HG02759 (cell line): Measurements from ENCODE around the gene ZNF396.

ENCODE experiments used
- ATAC-seq: cut with Tn5 transposase; IDR thresholded peaks from one replicate; pipeline ENCODE4 v1.9.1; 2021; ENCODE audit warnings: mild to moderate bottlenecking, moderate library complexity; ENCODE audit not compliant: unreplicated experiment

Gene ZNF396

DNA sequence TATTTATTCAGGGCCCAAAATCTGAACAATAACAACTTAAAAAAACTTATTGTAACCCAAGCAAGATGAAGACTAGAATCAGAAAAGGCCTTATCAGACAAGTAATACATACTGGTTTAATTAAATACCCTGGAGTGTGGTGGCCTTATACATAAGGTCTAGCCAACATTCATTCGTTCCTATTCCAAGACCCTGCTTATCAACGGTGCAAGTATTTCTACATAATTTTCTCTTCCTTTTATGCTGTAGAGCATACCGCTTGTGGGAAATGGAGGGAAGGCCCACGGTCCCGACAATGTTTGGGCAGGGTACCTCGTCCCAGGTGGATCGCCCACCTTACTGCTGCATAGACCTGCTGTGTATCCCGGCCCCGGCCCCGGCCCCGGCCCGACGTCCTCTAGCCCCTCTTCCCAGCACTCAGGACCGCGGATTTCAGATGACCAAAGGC is 33.6 kb downstream of the ZNF396 start:
- ATAC-seq = no peak

DNA sequence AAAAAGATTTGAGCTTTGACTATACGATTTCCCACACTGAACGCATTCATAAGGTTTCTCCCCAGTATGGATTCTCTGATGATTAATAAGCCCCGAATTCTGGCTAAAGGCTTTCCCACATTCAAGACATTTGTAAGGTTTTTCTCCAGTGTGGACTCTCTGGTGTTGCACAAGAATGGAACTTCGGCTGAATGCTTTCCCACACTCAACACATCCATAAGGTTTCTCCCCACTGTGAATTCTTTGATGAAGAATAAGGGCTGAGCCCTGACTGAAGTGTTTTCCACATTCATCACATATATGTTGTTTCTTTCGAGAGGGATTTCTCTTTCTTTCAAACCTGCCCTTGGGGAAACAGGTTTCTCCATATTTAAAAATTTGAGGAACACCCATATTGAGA is 39.9 kb downstream of the ZNF396 start:
- ATAC-seq = no peak

DNA sequence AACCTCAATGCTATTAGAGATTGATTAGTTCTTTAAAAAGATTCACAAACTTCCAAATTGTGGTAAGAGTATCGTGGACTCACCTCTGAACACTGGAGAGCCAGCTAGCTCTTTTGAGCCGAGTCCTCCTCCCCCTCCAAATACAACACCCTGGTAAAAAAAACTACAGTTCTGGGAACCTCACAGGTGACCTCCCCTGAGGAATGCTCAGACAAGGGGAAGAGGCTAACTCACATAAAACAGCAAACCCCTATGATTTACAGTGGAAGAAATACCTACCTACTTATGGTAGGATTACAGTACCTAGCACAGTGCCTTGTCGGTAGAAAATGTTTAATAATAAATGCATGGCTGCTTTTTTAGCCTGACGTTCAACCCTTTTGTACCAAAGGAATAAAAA is 41.3 kb downstream of the ZNF396 start:
- no peak for ATAC-seq

DNA sequence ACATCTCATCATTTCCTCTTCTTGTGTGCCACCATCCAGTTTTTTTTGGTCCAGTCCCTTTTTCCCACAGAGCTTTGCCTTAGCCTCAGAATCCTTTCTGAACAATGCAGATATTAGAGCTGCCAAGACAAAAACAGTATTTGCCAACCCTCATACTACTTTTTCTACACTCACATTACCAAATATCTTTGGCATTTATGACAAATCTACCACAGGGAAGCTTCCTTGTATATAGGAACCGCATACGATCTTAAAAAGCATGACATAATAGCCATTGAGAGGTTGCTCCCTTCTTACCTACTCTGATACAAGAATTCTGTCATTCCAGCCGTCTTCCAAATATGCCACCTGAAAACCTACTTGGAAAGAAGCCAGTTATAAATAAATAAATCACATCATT is 42.3 kb downstream of the ZNF396 start:
- no peak for ATAC-seq

DNA sequence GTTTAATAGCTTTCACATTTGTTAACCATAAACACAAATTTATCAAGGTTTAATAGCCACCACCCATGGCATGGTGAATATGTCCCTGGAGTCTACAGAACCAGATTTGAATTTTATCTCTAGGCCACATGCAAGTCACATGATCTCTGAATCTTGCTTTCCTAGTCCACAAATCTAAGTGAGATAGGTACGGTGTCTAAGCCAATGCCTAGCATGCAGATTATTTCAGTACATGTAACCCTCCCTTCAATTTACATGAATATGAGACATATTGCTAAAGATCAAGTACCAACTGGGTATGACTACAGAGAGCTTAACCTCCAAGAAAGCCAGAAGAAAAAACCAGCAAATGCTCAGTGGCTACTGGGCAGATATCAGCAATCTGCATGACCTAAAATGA is 42.9 kb downstream of the ZNF396 start:
- no peak for ATAC-seq

DNA sequence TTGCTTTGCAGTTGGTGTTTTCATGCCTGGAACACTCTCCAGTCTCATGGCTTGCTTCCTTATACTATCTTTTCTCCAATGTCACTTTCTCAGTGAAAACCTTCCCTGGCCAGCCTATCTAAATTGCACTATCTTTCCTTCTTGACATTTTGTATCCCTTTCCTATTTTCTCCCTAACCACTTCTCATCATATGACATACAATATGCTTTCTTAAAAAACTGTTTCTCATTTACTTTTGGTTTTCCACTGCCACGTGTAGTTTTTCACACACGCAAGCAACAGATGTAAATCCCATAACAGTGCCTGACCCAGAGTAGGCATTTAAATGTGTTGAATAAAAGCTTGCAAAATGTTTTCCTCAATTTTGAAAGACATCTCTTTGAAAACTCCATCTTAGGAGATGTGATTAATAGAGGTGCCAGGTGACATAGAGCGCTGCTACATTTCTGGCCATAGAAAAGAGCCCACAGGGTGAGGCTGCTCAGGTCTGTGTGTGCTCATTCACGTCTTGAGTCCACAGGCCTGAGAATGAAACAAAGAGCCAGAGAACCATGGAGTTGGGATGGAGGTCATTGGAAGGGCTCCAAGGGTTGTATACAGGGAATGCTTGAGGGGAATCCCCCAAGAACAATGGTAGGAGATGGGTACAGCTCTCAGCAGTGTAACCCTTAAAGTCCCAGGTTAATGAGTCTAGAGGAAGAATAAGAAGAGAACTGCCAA is 45.6 kb downstream of the ZNF396 start:
- no peak for ATAC-seq

DNA sequence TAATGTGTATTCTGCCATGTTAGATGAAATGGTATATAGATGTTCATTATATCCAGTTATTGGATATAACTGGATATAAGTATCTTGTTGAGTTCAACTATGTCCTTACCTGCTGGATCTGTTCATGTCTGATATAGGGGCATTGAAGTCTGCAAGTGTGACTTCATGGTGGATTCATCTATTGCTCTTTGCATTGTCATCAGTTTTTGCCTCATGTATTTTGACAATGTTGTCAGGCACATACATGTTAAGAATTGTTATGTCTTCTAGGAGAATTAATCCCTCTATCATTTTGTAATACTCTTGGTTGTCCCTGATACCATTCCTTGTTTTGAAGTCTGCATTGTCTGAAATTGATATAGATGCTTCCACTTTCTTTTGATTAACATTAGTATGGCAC is 48.3 kb downstream of the ZNF396 start:
- no peak for ATAC-seq

DNA sequence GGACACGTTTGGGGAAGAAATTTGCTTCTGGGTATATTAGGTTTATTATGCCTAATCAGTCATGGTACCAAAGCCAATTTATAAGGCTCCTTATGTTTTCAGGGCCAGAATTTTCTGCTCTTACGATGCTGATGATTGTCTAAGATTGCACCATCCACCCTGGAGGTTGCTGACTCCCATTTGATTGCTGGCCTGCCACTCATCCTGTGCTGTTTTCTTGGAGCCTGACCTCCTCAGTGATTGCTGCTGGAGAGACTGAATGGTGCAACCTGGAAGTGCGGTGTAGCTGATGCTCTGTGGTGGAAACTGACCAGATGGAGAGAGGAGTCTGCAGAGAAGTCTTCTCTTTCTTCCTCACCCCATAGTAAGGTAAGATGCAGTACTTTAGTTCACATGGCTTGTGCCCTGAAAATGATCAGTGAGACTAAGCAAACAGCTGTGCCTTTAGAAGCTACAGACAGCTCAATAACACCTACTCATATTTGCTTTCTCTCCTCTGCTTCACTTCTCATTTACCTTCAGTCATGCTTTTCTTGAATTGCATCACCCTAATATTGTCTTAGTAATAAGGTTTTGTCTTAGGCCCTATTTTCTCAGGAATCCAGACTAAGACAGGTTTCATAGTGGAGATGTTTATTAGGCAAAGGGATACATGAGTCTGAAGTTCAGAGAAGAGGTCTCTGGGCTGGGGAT is 50.3 kb downstream of the ZNF396 start:
- no peak for ATAC-seq

DNA sequence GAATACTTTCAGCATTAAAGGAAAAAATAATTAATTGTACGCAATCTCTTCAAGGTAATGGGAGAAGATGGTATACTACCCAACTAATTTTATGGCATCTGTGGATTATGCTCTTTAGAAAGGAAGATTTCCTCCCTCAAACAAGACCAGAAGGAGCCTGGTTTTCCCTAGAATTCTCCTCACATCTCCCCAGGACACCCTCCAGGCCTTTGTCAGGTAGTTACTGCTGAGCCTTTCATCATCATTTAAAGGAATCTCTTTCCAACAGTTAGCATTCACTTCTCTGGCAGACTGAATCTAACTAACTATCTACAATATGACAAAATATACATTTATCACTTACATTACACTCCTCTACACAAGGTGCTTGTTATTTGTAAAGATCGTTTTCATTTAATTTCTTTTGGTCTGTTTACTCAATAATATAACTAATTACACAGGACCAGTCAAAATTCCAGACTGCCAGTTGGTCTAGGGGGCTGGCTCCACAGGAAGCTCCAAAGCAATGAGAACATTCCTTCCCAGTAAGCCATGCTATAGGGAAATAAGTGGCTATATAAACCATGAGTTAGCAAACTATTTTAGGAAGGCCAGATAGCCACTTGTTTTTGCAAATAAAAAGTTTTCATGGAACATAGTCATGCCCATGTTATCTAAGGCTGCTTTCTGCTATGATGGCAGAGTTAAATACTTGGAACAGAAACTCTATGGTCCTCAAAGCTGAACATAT is 52.0 kb downstream of the ZNF396 start:
- no peak for ATAC-seq

DNA sequence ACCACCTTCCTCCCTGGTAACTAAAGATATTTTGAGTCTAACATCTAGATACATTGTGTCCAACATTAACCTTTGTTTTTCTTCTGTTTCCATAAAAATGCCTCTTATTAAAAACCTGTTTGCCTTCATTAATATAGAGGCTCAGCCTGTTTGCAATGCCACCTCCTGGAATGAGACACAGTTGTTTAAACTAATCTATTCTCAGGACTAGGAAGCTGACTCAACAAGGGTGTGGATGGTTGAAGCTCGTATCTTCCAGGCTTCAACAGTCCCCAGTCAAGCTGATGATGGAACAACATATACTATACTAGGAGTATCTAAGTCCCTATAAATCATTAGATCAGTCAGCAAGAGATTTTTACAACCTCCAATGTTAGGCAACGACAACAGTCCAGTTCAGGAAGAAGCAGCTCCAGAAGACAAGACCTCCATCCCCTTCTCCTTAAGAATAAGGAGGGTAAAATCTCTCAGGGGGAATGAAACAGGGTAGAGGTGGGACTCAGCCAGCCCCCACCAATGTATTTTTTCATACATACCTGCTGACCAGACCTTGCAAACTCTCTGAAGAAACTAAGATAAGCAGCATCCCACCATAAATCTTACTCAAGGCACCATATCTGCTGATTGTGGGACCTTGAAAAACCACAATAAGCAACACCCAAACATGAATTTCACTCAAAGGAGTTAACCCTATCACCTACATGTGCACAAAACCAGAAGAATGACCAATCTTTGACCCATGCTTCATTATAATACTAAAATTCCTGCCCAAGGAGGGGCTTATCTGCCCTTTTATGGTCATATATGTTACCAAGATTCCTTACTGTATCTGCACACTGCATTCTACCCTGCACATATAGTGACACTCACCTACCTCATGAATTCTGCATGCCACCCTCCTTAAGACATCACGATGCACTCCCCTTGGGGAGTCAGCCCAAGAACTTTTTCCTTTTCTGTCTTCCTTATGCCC is 54.4 kb downstream of the ZNF396 start:
- no peak for ATAC-seq
